GM12892 (cell line): ENCODE data around the gene GPR176.

Experiments used
- POLR2A ChIP-seq: IDR thresholded peaks from 2 replicates; pipeline ENCODE4 v1.6.1; 2011; ENCODE audit warnings: low read depth, low read length, control low read depth
- POLR2AphosphoS5 ChIP-seq: IDR thresholded peaks from 2 replicates; pipeline ENCODE4 v1.6.1; 2011; ENCODE audit warnings: low read depth, low read length, control low read depth

DNA sequence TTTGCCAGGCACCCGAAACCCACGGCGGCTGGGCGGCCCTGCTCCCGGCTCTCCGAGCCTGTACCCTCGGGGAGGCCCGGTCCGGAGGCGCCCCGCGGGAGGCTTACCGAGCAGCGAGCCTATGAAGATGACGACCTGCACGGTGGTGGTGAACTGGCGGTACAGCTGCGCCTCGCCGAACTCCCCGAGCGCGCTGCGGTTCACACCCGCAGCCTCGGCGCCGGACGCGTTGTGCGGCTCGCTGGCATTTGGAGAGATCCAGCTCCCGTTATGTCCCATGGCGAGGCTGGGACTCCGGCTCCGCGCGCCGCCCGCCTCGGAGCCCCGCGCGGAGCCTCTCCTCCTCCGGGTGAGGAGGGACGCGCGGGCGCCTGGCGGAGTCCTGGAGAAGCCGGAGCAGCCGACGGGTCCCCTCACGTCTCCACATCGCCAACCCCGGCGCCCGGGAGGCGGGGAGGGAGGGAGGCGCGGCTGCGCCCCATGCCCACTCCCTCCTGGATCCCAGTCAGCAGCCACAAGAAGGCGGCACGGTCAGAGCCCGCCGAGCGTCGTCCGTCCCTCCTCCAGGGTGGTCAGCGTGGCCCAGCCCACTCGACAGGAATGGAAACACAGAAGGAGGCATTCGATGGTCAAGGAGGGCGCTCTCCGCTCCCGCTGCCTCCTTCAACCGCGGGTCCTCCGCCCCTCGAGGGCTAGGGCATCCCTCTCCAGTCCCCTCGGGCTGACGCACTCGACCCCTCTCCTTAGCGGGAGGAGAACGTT is at the start of gene GPR176:
- TF ChIP-seq POLR2A (no peak), POLR2AphosphoS5 (no peak)
